ENCODE results near the gene FAM228A.
"Not testable (repeated sequence)": the region's sequence is repeated elsewhere in the genome, so short reads cannot be mapped to it uniquely, and the experiment has no call there.

The FAM228A gene

DNA sequence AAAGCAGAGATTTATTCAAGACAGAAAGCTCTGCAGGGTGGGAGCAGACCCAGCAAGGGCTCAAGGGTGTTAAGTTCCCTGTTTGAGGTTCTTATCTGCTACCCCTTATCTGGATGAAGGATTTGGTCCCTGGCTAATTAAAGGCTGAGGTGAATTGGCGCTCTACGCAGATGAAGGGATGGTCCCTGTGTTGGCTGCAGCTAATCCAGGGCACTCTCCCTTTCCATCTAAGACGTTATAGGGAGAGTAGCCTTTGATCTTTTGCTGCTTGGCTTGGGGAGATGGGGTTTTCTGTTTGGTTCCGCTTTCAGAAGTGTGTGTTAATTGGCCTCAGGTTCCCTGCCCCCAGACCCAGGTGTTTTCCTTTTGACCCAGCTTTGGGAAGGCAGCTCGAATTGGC is 17.0 kb downstream of the FAM228A start:
- Histone ChIP-seq H3K4me3 (ENCODE audit: low read depth, low read length) (no peak overlapping the region), H3K36me3 (ENCODE audit: control insufficient read depth in 2 of 2, insufficient read depth in 1 of 2, low read length in 2 of 2) (no peaks in the 10 kb centered on the region), H3K9me3 (ENCODE audit: control insufficient read depth, insufficient read depth, low read depth, low read length) (no peaks in the 10 kb centered on the region), H3K27ac (ENCODE audit: extremely low read depth, low read depth, low read length) (no peak overlapping the region), H3K4me1 (ENCODE audit: control insufficient read depth, insufficient read depth, low read length) (no peaks in the 10 kb centered on the region)
- ChIA-PET CTCF (no interaction called here), POLR2A (no interaction called here)
- TF ChIP-seq ZNF19 (tag by site-specific recombination; IDR thresholded peaks at IDR 0.05; ENCODE audit: low read depth), result no peak
- TF ChIP-seq, protein P1, sequence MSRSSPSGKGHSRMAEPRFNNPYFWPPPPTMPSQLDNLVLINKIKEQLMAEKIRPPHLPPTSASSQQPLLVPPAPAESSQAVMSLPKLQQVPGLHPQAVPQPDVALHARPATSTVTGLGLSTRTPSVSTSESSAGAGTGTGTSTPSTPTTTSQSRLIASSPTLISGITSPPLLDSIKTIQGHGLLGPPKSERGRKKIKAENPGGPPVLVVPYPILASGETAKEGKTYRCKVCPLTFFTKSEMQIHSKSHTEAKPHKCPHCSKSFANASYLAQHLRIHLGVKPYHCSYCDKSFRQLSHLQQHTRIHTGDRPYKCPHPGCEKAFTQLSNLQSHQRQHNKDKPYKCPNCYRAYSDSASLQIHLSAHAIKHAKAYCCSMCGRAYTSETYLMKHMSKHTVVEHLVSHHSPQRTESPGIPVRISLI (tag by site-specific recombination; IDR thresholded peaks at IDR 0.05), result no peak

GRCh38 chr2:24197213-24197612 is 22.4 kb downstream of the FAM228A start:
- H3K4me3 ChIP-seq (ENCODE audit: low read depth, low read length); CTCF ChIA-PET; H3K9me3 ChIP-seq (ENCODE audit: control insufficient read depth, insufficient read depth, low read depth, low read length); H3K36me3 ChIP-seq (ENCODE audit: control insufficient read depth in 2 of 2, insufficient read depth in 1 of 2, low read length in 2 of 2); H3K27ac ChIP-seq (ENCODE audit: extremely low read depth, low read depth, low read length); H3K4me1 ChIP-seq (ENCODE audit: control insufficient read depth, insufficient read depth, low read length); POLR2A ChIA-PET: not testable (repeated sequence)

- ChIA-PET CTCF (no interaction called here), POLR2A (no interaction called here)
- Histone ChIP-seq H3K4me1 (ENCODE audit: control insufficient read depth, insufficient read depth, low read length) (no peaks in the 10 kb centered on the region), H3K27ac (ENCODE audit: extremely low read depth, low read depth, low read length) (no peak overlapping the region), H3K36me3 (ENCODE audit: control insufficient read depth in 2 of 2, insufficient read depth in 1 of 2, low read length in 2 of 2) (peaks cover 0 to 17% of the 10 kb centered on the region in 2 experiments; a peak in 1 of 3 replicates), H3K9me3 (ENCODE audit: control insufficient read depth, insufficient read depth, low read depth, low read length) (no peaks in the 10 kb centered on the region), H3K4me3 (ENCODE audit: low read depth, low read length) (no peak overlapping the region)
- TF ChIP-seq ZNF26 (tag by site-specific recombination; IDR thresholded peaks at IDR 0.05), result no peak
- TF ChIP-seq ZNF704 (tag by site-specific recombination; IDR thresholded peaks at IDR 0.05), result no peak
- TF ChIP-seq ZNF302 (tag by site-specific recombination; IDR thresholded peaks at IDR 0.05; ENCODE audit: low read depth), result no peak
- TF ChIP-seq ZSCAN16 (tag by site-specific recombination; IDR thresholded peaks at IDR 0.05), result no peak
- no peak for TF ChIP-seq ZNF138 (tag by site-specific recombination; IDR thresholded peaks at IDR 0.05; ENCODE audit: borderline replicate concordance)
- TF ChIP-seq HOXC10 (CRISPR knock-in tag; IDR thresholded peaks at IDR 0.05), result no peak
- TF ChIP-seq ZFHX2 (tag by site-specific recombination; conservative IDR thresholded peaks at IDR 0.05), result no peak
- TF ChIP-seq ZNF629 (tag by site-specific recombination; IDR thresholded peaks at IDR 0.05), result no peak
- TF ChIP-seq, protein P2, sequence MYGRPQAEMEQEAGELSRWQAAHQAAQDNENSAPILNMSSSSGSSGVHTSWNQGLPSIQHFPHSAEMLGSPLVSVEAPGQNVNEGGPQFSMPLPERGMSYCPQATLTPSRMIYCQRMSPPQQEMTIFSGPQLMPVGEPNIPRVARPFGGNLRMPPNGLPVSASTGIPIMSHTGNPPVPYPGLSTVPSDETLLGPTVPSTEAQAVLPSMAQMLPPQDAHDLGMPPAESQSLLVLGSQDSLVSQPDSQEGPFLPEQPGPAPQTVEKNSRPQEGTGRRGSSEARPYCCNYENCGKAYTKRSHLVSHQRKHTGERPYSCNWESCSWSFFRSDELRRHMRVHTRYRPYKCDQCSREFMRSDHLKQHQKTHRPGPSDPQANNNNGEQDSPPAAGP (tag by site-specific recombination; IDR thresholded peaks at IDR 0.05), result no peak
- no peak for TF ChIP-seq ZNF311 (tag by site-specific recombination; IDR thresholded peaks at IDR 0.05; ENCODE audit: borderline replicate concordance)
- no peak for TF ChIP-seq ZNF670 (tag by site-specific recombination; IDR thresholded peaks at IDR 0.05; ENCODE audit: low read depth)
- no peak for TF ChIP-seq BCL11A (tag by site-specific recombination; IDR thresholded peaks at IDR 0.05; ENCODE audit: low read depth)
- no peak for TF ChIP-seq ZNF768 (tag by site-specific recombination; IDR thresholded peaks at IDR 0.05)
- TF ChIP-seq ZBTB26 (tag by site-specific recombination; optimal IDR thresholded peaks at IDR 0.05), result no peak
- TF ChIP-seq KLF1 (tag by site-specific recombination; IDR thresholded peaks at IDR 0.05), result no peak
- TF ChIP-seq ZNF341 (tag by site-specific recombination; IDR thresholded peaks at IDR 0.05; ENCODE audit: low read depth), result no peak
- TF ChIP-seq ZNF510 (tag by site-specific recombination; IDR thresholded peaks at IDR 0.05; ENCODE audit: insufficient replicate concordance), result no peak
Measured at GRCh38 chr2:24199968-24200590, 25.2 kb downstream of the FAM228A start.

Measured in HEK293 (cell line).